Endothelial cell of umbilical vein (primary cell): Measurements from ENCODE around the gene C4BPA. TPM values are rescaled to one million over a fixed set of nuclear protein-coding genes. Genes with fewer than 3 reads are reported as not detected.

ENCODE experiments used
- BruUV-seq: library from RNA; stranded (reverse); fragments of 400-500 nt; replicated peaks from 2 replicates; lab custom pipeline; 2021; lab: Mats Ljungman, UMichigan
- CTCF ChIA-PET: fragments of 300-600, 350-600 bp; sonication (Branson Sonifier 250); formaldehyde crosslinking; loops from one replicate; lab custom pipeline; 2021; ENCODE audit warnings: antibody characterized with exemption, inconsistent platforms; lab: Charles Lee
- POLR2A ChIA-PET: fragments of 300-600, 350-600 bp; sonication (Branson Sonifier 250); formaldehyde crosslinking; loops from one replicate; lab custom pipeline; 2021; ENCODE audit warnings: antibody characterized with exemption, inconsistent platforms; lab: Charles Lee
- DNase-seq: peaks from one replicate; pipeline ENCODE4 v3.0.0-alpha.2; 2011; ENCODE audit warnings: low read depth, low spot score
- FAIRE-seq: peaks from 2 replicates; lab custom pipeline; 2011; peaks lifted over from hg19 to GRCh38; lab: Jason Lieb, UNC
- H2AFZ ChIP-seq: 2 replicates; pipeline ENCODE4 v1.6.0; 2012; ENCODE audit warnings: low read depth, low read length, control low read depth, inconsistent platforms
- H3K27ac ChIP-seq: 2 replicates; pipeline ENCODE4 v1.5.1; 2011; ENCODE audit warnings: low read depth, mild to moderate bottlenecking, control low read depth, low read length, moderate library complexity; ENCODE audit not compliant: insufficient read depth
- H3K27me3 ChIP-seq, 2 experiments: 2 replicates each; pipeline versions ENCODE4 v1.6.0 to v1.6.1; 2011; ENCODE audit warnings: low read length in 2 of 2, mixed read lengths in 1 of 2; ENCODE audit not compliant: control insufficient read depth in 2 of 2, insufficient read depth in 2 of 2
- H3K36me3 ChIP-seq, 2 experiments: 2 replicates in 1 of 2; 3 replicates in 1 of 2; pipeline ENCODE4 v1.5.1; 2011; ENCODE audit warnings: low read length in 2 of 2, mild to moderate bottlenecking in 1 of 2, moderate library complexity in 1 of 2; ENCODE audit not compliant: control insufficient read depth in 2 of 2, insufficient read depth in 2 of 2; ENCODE audit errors: extremely low read depth in 1 of 2
- H3K4me1 ChIP-seq: 3 replicates; pipeline ENCODE4 v1.5.1; 2011; ENCODE audit warnings: mild to moderate bottlenecking, low read length; ENCODE audit not compliant: control insufficient read depth, insufficient read depth; ENCODE audit errors: extremely low read depth
- H3K4me2 ChIP-seq: 2 replicates; pipeline ENCODE4 v1.6.1; 2011; ENCODE audit warnings: low read length, control low read depth, mixed read lengths; ENCODE audit not compliant: insufficient read depth
- H3K4me3 ChIP-seq, 3 experiments: fragments of 200-600 bp in 1 of 3; sonication (generic), shearing (Covaris generic) in 1 of 3; replicated peaks in 1 of 3; 2 replicates each; pipeline ENCODE4 v1.5.1; 2011 to 2016; ENCODE audit warnings: control low read depth in 3 of 3, low read length in 3 of 3, mild to moderate bottlenecking in 2 of 3, inconsistent platforms in 1 of 3, low read depth in 1 of 3, moderate library complexity in 1 of 3; ENCODE audit not compliant: insufficient read depth in 1 of 3
- H3K79me2 ChIP-seq: 2 replicates; pipeline ENCODE4 v1.6.0; 2012; ENCODE audit warnings: low read length, inconsistent platforms; ENCODE audit not compliant: control insufficient read depth, insufficient read depth
- H3K9ac ChIP-seq: replicated peaks from 2 replicates; pipeline ENCODE3; 2011; ENCODE audit warnings: low read length, control low read depth; ENCODE audit not compliant: insufficient read depth; ENCODE audit errors: extremely low read depth
- H3K9me1 ChIP-seq: replicated peaks from 3 replicates; pipeline ENCODE4 v1.6.0; 2011; ENCODE audit warnings: mild to moderate bottlenecking, low read length; ENCODE audit not compliant: control insufficient read depth, insufficient read depth; ENCODE audit errors: extremely low read depth
- H3K9me3 ChIP-seq: replicated peaks from 2 replicates; pipeline ENCODE4 v1.5.1; 2012; ENCODE audit warnings: low read length, inconsistent platforms; ENCODE audit not compliant: control insufficient read depth, insufficient read depth
- H4K20me1 ChIP-seq: replicated peaks from 2 replicates; pipeline ENCODE3; 2011; ENCODE audit warnings: mild to moderate bottlenecking, low read length; ENCODE audit not compliant: control insufficient read depth, insufficient read depth; ENCODE audit errors: extremely low read depth
- EZH2 ChIP-seq: IDR thresholded peaks from 2 replicates; pipeline ENCODE4 v1.6.1; 2012; ENCODE audit warnings: borderline replicate concordance, low read depth, mild to moderate bottlenecking, moderate library complexity, low read length, inconsistent platforms; ENCODE audit not compliant: severe bottlenecking
- FOS ChIP-seq: IDR thresholded peaks from 2 replicates; pipeline ENCODE4 v1.6.1; 2011; ENCODE audit warnings: mild to moderate bottlenecking, low read length, moderate library complexity, borderline replicate concordance; ENCODE audit not compliant: insufficient read depth
- GATA2 ChIP-seq: IDR thresholded peaks from 2 replicates; pipeline ENCODE4 v1.7.0; 2011; ENCODE audit warnings: low read depth, mild to moderate bottlenecking, moderate library complexity, mixed read lengths, low read length; ENCODE audit not compliant: insufficient read length, insufficient read depth
- JUN ChIP-seq: IDR thresholded peaks from 2 replicates; pipeline ENCODE4 v1.6.1; 2011; ENCODE audit warnings: borderline replicate concordance, low read depth; ENCODE audit not compliant: insufficient read length, insufficient read depth
- MYC ChIP-seq: IDR thresholded peaks from one replicate; pipeline ENCODE4 v1.6.1; 2011; ENCODE audit warnings: mild to moderate bottlenecking, low read depth, low read length
- POLR2A ChIP-seq: IDR thresholded peaks from 2 replicates; pipeline ENCODE4 v1.6.1; 2012; ENCODE audit warnings: low read depth, mild to moderate bottlenecking, control low read depth, low read length
- POLR2AphosphoS5 ChIP-seq: IDR thresholded peaks from 2 replicates; pipeline ENCODE4 v1.6.1; 2012; ENCODE audit warnings: low read depth, mild to moderate bottlenecking, control low read depth, low read length, moderate library complexity; ENCODE audit not compliant: insufficient read depth
- dilution Hi-C: fragments of 300-500 bp; cut with MboI; formaldehyde crosslinking; loops from one replicate; pipeline ENCODE4 v1.15.0; 2019; ENCODE audit warnings: low sequenced_read_pairs; ENCODE audit not compliant: extremely low pct_ligation_motif_present
- intact Hi-C: fragments of 100-400 bp; cut with micrococcal nuclease; formaldehyde crosslinking; loops from one replicate; pipeline ENCODE4 v1.10.0; 2022
- polyA plus RNA-seq, 4 experiments: library from polyadenylated mRNA; depleted of rRNA in 3 of 4; stranded (reverse) in 3 of 4; unstranded in 1 of 4; fragments of >200 nt; gene quantifications; 2 replicates each; pipeline versions ENCODE4 v1.2.1 to v1.2.3, GENCODE V29; 2011 to 2012; ENCODE audit warnings: missing spikeins in 1 of 4
- total RNA-seq: library from RNA; stranded (reverse); gene quantifications from 2 replicates; pipeline ENCODE4 v1.2.3, GENCODE V29; 2021
- TF ChIP-seq, protein P1 (sequence below), 2 donors: IDR thresholded peaks; 1 replicate in 1 of 2; 2 replicates in 1 of 2; pipeline ENCODE4 v1.5.1; 2011; ENCODE audit warnings: low read length in 2 of 2, mild to moderate bottlenecking in 2 of 2, moderate library complexity in 2 of 2, control low read depth in 1 of 2, inconsistent platforms in 1 of 2, low read depth in 1 of 2; ENCODE audit not compliant: insufficient read depth in 1 of 2; ENCODE audit errors: extremely low read depth in 1 of 2
- TF ChIP-seq, protein P2 (sequence below): IDR thresholded peaks from 2 replicates; pipeline ENCODE4 v1.6.1; 2011; ENCODE audit not compliant: insufficient read depth, insufficient read length

The C4BPA gene
- total and polyA plus RNA-seq, 2 donors (not counting 3 experiments of a cell fraction or from before 2014, with no cell fraction given), result not detected

DNA sequence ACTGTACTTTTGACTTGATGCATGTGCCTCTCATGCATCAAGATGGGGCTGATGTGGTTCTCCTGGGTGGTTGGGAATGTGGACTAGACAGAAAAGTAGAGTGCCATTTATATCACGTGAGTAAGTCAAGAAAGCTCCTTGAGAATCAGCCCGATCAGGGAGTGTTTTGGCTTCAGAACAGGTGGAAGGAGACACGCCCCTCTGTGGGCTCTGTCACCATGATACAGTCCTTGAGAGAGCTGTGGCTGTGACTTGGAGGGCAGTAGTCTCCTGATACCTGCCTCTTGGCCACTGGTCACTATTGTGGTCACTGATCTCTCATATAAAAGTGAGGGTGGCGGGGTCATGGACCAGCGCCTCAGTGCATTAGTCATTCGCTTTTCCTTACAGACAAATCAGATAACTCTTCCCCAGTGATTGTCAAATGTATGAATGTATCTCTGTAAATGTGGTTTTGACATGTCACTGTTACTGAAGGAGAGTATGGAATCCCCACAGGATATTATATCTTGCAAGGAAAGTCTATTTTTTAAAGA is 24.3 kb upstream of the C4BPA start:
- no peaks in the 10 kb centered on the region for H3K36me3 ChIP-seq
- H4K20me1 ChIP-seq, result no peaks in the 10 kb centered on the region
- no peak overlapping the region for H3K27ac ChIP-seq
- H3K9ac ChIP-seq, result no peak overlapping the region
- no TSS peak for BruUV-seq
- no peak overlapping the region for H2AFZ ChIP-seq
- FAIRE-seq (no peak), DNase-seq (no peak)
- dilution Hi-C loops, result no loop called here
- H3K4me1 ChIP-seq, result no peaks in the 10 kb centered on the region
- H3K9me3 ChIP-seq, result no peaks in the 10 kb centered on the region
- POLR2A ChIA-PET, result no interaction called here
- CTCF ChIA-PET, result interaction anchor here (0.7 to 2.4 kb wide), 13 partner anchors 9 to 420 kb away, joined by 3 to 17 read pairs (median 4); partner anchors contain the start of genes C4BPB and CD55
- TF ChIP-seq MYC (no peak), EZH2 (no peak), GATA2 (no peak), POLR2AphosphoS5 (no peak), FOS (no peak), JUN (no peak), POLR2A (no peak)
- TF ChIP-seq, protein P1, sequence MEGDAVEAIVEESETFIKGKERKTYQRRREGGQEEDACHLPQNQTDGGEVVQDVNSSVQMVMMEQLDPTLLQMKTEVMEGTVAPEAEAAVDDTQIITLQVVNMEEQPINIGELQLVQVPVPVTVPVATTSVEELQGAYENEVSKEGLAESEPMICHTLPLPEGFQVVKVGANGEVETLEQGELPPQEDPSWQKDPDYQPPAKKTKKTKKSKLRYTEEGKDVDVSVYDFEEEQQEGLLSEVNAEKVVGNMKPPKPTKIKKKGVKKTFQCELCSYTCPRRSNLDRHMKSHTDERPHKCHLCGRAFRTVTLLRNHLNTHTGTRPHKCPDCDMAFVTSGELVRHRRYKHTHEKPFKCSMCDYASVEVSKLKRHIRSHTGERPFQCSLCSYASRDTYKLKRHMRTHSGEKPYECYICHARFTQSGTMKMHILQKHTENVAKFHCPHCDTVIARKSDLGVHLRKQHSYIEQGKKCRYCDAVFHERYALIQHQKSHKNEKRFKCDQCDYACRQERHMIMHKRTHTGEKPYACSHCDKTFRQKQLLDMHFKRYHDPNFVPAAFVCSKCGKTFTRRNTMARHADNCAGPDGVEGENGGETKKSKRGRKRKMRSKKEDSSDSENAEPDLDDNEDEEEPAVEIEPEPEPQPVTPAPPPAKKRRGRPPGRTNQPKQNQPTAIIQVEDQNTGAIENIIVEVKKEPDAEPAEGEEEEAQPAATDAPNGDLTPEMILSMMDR (IDR thresholded peaks at IDR 0.05; ENCODE audit: extremely low read depth in 1 of 2, insufficient read depth in 1 of 2, low read depth in 1 of 2, low read length in 2 of 2), result no peak
- TF ChIP-seq, protein P2, sequence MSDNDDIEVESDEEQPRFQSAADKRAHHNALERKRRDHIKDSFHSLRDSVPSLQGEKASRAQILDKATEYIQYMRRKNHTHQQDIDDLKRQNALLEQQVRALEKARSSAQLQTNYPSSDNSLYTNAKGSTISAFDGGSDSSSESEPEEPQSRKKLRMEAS, result no peak
- no peaks in the 10 kb centered on the region for H3K9me1 ChIP-seq
- no peaks in the 10 kb centered on the region for H3K79me2 ChIP-seq
- H3K4me2 ChIP-seq, result no peak overlapping the region
- no peak overlapping the region for H3K4me3 ChIP-seq
- peaks cover 4 to 5% of the 10 kb centered on the region in 2 experiments for H3K27me3 ChIP-seq
- intact Hi-C loops, result no loop called here
